ENCODE results near the gene UROD.

DNA sequence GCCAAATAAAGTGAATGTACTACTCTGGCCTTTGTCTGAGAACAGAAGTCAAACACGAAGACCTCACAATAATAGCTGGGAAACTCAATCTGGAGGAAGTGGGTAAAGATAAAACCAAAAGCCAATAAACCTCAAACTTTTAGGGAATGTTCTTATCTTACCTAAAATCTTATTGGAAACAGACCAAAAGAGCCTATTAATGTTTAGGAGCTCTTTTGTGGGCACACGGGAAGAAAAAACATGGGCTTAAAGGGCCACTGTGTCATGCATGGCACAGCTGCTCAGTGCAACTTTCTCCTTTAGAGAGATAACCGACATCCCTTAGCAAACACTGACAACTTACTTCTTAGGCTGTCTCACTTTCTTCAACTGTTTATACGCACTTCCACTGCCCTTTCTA lies 41.7 kb upstream of the UROD start:
- TF ChIP-seq SIN3A (IDR thresholded peaks at IDR 0.05; ENCODE audit: borderline replicate concordance, insufficient read depth, low read length) (no peak), POLR2AphosphoS5 (IDR thresholded peaks at IDR 0.05; ENCODE audit: low read depth, low read length) (no peak)
